Measurements from ENCODE around the gene ABCA1. TPM values are rescaled to one million over a fixed set of nuclear protein-coding genes. Genes with fewer than 3 reads are reported as not detected.

ABCA1 gene
- polyA plus RNA-seq, 3 donors: 2.0 to 5.1 (median 2.7) TPM

GRCh38 chr9:104746798-104747197, 181.2 kb downstream of the ABCA1 start:
- WGBS (ENCODE audit: insufficient coverage): 0% methylated on average over 1 of the region's 1 CpG

GRCh38 chr9:104746285-104746684, 181.7 kb downstream of the ABCA1 start:
- WGBS (ENCODE audit: insufficient coverage): no CpG with 5 or more reads among the region's 2 CpGs
- peaks cover 5 to 7% of the 10 kb centered on the region in 2 donors for H3K36me3 ChIP-seq (replicated peaks in 1 of 2; ENCODE audit: control insufficient read depth in 1 of 2, insufficient read depth in 2 of 2, low read length in 2 of 2)
- Mint-ChIP-seq H3K9me3 (no peaks in the 10 kb centered on the region), H3K36me3 (peaks cover 6% of the 10 kb centered on the region in 2 donors), H3K4me1 (peaks cover 28% of the 10 kb centered on the region), H3K27ac (peak overlapping the region in 1 of 7 donors; percentile 97), H3K4me3 (no peak overlapping the region), H3K27me3 (ENCODE audit: low read depth in 3 of 3) (no peaks in the 10 kb centered on the region)
- H3K27me3 ChIP-seq (ENCODE audit: control insufficient read depth in 2 of 2, insufficient read depth in 2 of 2, low read length in 2 of 2): no peaks in the 10 kb centered on the region
- H4K20me1 ChIP-seq (ENCODE audit: insufficient read depth, low read length): no peaks in the 10 kb centered on the region
- no peak overlapping the region for H3K4me3 ChIP-seq (replicated peaks in 1 of 3; ENCODE audit: low read depth in 2 of 3, low read length in 3 of 3)
- H3K4me2 ChIP-seq (replicated peaks; ENCODE audit: extremely low read depth, low read length, poor library complexity, severe bottlenecking): no peak overlapping the region
- DNase-seq: no peak
- no peak overlapping the region for H3K27ac ChIP-seq (ENCODE audit: low read depth in 1 of 2, low read length in 2 of 2)
- TF ChIP-seq CTCF (IDR thresholded peaks at IDR 0.05): no peak
- no peaks in the 10 kb centered on the region for H3K9me3 ChIP-seq (replicated peaks in 1 of 2; ENCODE audit: control insufficient read depth in 1 of 2, insufficient read depth in 1 of 2, low read length in 2 of 2)
- peaks cover 25 to 33% of the 10 kb centered on the region in 2 donors for H3K4me1 ChIP-seq (ENCODE audit: control insufficient read depth in 1 of 2, insufficient read depth in 2 of 2, low read length in 2 of 2)
- no peak overlapping the region for H3K9ac ChIP-seq (ENCODE audit: insufficient read depth, low read length, poor library complexity, severe bottlenecking)
- H2AFZ ChIP-seq (ENCODE audit: insufficient read depth, low read depth, low read length, poor library complexity, severe bottlenecking): peak overlapping the region; percentile 90
- intact Hi-C loops (cut with micrococcal nuclease): no loop called here
- peaks cover 33% of the 10 kb centered on the region for H3K79me2 ChIP-seq (ENCODE audit: insufficient read depth, low read length)

More at GRCh38 chr9:104746798-104747197, 181.2 kb downstream of the ABCA1 start:
- Mint-ChIP-seq H3K27me3 (ENCODE audit: low read depth in 3 of 3) (no peaks in the 10 kb centered on the region), H3K4me1 (peaks cover 28% of the 10 kb centered on the region), H3K9me3 (no peaks in the 10 kb centered on the region), H3K36me3 (peaks cover 10 to 12% of the 10 kb centered on the region in 2 donors), H3K27ac (peak overlapping the region; percentile 95 to 99 (median 97)), H3K4me3 (peak overlapping the region; percentile 94 to 99)
- peaks cover 10 to 12% of the 10 kb centered on the region in 2 donors for H3K36me3 ChIP-seq (replicated peaks in 1 of 2; ENCODE audit: control insufficient read depth in 1 of 2, insufficient read depth in 2 of 2, low read length in 2 of 2)
- H2AFZ ChIP-seq (ENCODE audit: insufficient read depth, low read depth, low read length, poor library complexity, severe bottlenecking): peak overlapping the region; percentile 90
- H3K4me3 ChIP-seq (replicated peaks in 1 of 3; ENCODE audit: low read depth in 2 of 3, low read length in 3 of 3): peak overlapping the region; percentile 56 to 91 (median 85)
- peak overlapping the region; percentile 86 for H3K9ac ChIP-seq (ENCODE audit: insufficient read depth, low read length, poor library complexity, severe bottlenecking)
- intact Hi-C loops (cut with micrococcal nuclease): no loop called here
- DNase-seq: no peak
- H3K4me1 ChIP-seq (ENCODE audit: control insufficient read depth in 1 of 2, insufficient read depth in 2 of 2, low read length in 2 of 2): peaks cover 25 to 33% of the 10 kb centered on the region in 2 donors
- no peaks in the 10 kb centered on the region for H3K27me3 ChIP-seq (ENCODE audit: control insufficient read depth in 2 of 2, insufficient read depth in 2 of 2, low read length in 2 of 2)
- H3K4me2 ChIP-seq (replicated peaks; ENCODE audit: extremely low read depth, low read length, poor library complexity, severe bottlenecking): peak overlapping the region; percentile 83
- H3K79me2 ChIP-seq (ENCODE audit: insufficient read depth, low read length): peaks cover 33% of the 10 kb centered on the region
- TF ChIP-seq CTCF (IDR thresholded peaks at IDR 0.05): no peak
- peak overlapping the region; percentile 90 to 94 for H3K27ac ChIP-seq (ENCODE audit: low read depth in 1 of 2, low read length in 2 of 2)
- H3K9me3 ChIP-seq (replicated peaks in 1 of 2; ENCODE audit: control insufficient read depth in 1 of 2, insufficient read depth in 1 of 2, low read length in 2 of 2): no peaks in the 10 kb centered on the region
- H4K20me1 ChIP-seq (ENCODE audit: insufficient read depth, low read length): no peaks in the 10 kb centered on the region

Data from CD14-positive monocyte (primary cell).